ENCODE measurements around the gene ARHGAP42. TPM values are rescaled to one million over a fixed set of nuclear protein-coding genes. Genes with fewer than 3 reads are reported as not detected.

ARHGAP42 gene
- total and polyA plus RNA-seq, 2 of the 13 experiments (the other 11 are each of a cell fraction or from before 2014, with no cell fraction given) = 2.5 to 4.3 TPM

DNA sequence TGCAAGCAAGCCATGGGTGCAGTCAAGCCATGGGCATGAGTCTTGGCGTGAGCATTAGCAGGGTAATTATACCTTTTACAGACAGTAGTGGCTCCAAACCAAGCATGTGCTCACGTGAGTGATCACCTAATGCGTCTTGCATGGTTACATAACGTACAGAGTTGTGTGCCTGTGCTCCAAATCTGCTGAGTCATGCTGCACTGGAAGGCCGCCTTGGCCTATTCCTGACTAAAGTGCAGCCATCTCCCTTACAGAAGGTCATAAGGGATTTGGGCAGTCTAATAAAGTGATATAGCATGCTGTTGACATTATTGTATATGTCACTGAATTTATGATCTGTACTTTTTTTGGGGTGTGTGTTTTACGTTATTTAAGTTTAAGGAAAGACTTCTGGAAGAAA, 102.4 kb downstream of the ARHGAP42 start (continued):
- TF ChIP-seq, protein P1, sequence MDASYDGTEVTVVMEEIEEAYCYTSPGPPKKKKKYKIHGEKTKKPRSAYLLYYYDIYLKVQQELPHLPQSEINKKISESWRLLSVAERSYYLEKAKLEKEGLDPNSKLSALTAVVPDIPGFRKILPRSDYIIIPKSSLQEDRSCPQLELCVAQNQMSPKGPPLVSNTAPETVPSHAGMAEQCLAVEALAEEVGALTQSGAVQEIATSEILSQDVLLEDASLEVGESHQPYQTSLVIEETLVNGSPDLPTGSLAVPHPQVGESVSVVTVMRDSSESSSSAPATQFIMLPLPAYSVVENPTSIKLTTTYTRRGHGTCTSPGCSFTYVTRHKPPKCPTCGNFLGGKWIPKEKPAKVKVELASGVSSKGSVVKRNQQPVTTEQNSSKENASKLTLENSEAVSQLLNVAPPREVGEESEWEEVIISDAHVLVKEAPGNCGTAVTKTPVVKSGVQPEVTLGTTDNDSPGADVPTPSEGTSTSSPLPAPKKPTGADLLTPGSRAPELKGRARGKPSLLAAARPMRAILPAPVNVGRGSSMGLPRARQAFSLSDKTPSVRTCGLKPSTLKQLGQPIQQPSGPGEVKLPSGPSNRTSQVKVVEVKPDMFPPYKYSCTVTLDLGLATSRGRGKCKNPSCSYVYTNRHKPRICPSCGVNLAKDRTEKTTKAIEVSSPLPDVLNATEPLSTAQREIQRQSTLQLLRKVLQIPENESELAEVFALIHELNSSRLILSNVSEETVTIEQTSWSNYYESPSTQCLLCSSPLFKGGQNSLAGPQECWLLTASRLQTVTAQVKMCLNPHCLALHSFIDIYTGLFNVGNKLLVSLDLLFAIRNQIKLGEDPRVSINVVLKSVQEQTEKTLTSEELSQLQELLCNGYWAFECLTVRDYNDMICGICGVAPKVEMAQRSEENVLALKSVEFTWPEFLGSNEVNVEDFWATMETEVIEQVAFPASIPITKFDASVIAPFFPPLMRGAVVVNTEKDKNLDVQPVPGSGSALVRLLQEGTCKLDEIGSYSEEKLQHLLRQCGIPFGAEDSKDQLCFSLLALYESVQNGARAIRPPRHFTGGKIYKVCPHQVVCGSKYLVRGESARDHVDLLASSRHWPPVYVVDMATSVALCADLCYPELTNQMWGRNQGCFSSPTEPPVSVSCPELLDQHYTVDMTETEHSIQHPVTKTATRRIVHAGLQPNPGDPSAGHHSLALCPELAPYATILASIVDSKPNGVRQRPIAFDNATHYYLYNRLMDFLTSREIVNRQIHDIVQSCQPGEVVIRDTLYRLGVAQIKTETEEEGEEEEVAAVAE (CRISPR knock-in tag; IDR thresholded peaks at IDR 0.05; ENCODE audit: borderline replicate concordance) = no peak
- TF ChIP-seq ZKSCAN5 (CRISPR knock-in tag; IDR thresholded peaks at IDR 0.05) (no peak), ZNF331 (CRISPR knock-in tag; IDR thresholded peaks at IDR 0.05) (0 out of 2 replicates have a peak, but pooled peaks have one; percentile 15), ZKSCAN8 (CRISPR knock-in tag; IDR thresholded peaks at IDR 0.05; ENCODE audit: borderline replicate concordance) (no peak), MAFG (CRISPR knock-in tag; IDR thresholded peaks at IDR 0.05) (peak; percentile 80), ARHGAP35 (CRISPR knock-in tag; IDR thresholded peaks at IDR 0.05; ENCODE audit: borderline replicate concordance) (no peak), KLF16 (CRISPR knock-in tag; IDR thresholded peaks at IDR 0.05) (no peak), ZNF772 (CRISPR knock-in tag; IDR thresholded peaks at IDR 0.05) (no peak), HMGA1 (CRISPR knock-in tag; conservative IDR thresholded peaks at IDR 0.05) (no peak), KDM3A (CRISPR knock-in tag; IDR thresholded peaks at IDR 0.05; ENCODE audit: low read depth) (no peak), SPEN (CRISPR knock-in tag; IDR thresholded peaks at IDR 0.05; ENCODE audit: low read depth) (no peak), NFE2 (CRISPR knock-in tag; IDR thresholded peaks at IDR 0.05) (peak; percentile 71; the same call in 1 of the 2 replicates), GATAD2A (CRISPR knock-in tag; IDR thresholded peaks at IDR 0.05) (no peak), CENPX (CRISPR knock-in tag; IDR thresholded peaks at IDR 0.05) (no peak), TBP (CRISPR knock-in tag; IDR thresholded peaks at IDR 0.05) (no peak), REPIN1 (CRISPR knock-in tag; IDR thresholded peaks at IDR 0.05; ENCODE audit: borderline replicate concordance, low read depth) (no peak), ZNF264 (CRISPR knock-in tag; IDR thresholded peaks at IDR 0.05) (no peak), KDM1A (CRISPR knock-in tag; IDR thresholded peaks at IDR 0.05) (no peak), SMARCE1 (IDR thresholded peaks at IDR 0.05; ENCODE audit: borderline replicate concordance) (no peak), SNAI1 (CRISPR knock-in tag; IDR thresholded peaks at IDR 0.05; ENCODE audit: borderline replicate concordance) (no peak), ZNF225 (CRISPR knock-in tag; IDR thresholded peaks at IDR 0.05) (no peak), ZNF644 (CRISPR knock-in tag; IDR thresholded peaks at IDR 0.05; ENCODE audit: low read depth) (0 out of 2 replicates have a peak, but pooled peaks have one; percentile 32)
- TF ChIP-seq, protein P2, sequence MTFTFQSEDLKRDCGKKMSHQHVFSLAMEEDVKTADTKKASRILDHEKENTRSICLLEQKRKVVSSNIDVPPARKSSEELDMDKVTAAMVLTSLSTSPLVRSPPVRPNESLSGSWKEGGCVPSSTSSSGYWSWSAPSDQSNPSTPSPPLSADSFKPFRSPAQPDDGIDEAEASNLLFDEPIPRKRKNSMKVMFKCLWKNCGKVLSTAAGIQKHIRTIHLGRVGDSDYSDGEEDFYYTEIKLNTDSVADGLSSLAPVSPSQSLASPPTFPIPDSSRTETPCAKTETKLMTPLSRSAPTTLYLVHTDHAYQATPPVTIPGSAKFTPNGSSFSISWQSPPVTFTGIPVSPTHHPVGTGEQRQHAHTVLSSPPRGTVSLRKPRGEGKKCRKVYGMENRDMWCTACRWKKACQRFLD (CRISPR knock-in tag; IDR thresholded peaks at IDR 0.05; ENCODE audit: borderline replicate concordance) = no peak
- TF ChIP-seq, protein P3, sequence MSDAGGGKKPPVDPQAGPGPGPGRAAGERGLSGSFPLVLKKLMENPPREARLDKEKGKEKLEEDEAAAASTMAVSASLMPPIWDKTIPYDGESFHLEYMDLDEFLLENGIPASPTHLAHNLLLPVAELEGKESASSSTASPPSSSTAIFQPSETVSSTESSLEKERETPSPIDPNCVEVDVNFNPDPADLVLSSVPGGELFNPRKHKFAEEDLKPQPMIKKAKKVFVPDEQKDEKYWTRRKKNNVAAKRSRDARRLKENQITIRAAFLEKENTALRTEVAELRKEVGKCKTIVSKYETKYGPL (CRISPR knock-in tag; IDR thresholded peaks at IDR 0.05) = peak; percentile 59; the same call in 1 of the 2 replicates
- TF ChIP-seq, protein P4, sequence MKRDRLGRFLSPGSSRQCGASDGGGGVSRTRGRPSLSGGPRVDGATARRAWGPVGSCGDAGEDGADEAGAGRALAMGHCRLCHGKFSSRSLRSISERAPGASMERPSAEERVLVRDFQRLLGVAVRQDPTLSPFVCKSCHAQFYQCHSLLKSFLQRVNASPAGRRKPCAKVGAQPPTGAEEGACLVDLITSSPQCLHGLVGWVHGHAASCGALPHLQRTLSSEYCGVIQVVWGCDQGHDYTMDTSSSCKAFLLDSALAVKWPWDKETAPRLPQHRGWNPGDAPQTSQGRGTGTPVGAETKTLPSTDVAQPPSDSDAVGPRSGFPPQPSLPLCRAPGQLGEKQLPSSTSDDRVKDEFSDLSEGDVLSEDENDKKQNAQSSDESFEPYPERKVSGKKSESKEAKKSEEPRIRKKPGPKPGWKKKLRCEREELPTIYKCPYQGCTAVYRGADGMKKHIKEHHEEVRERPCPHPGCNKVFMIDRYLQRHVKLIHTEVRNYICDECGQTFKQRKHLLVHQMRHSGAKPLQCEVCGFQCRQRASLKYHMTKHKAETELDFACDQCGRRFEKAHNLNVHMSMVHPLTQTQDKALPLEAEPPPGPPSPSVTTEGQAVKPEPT (CRISPR knock-in tag; IDR thresholded peaks at IDR 0.05; ENCODE audit: low read depth) = no peak

All from HepG2 (cell line).